ENCODE results near the gene LDLRAD1.

LDLRAD1 gene

GRCh38 chr1:54009406-54009805, 8.6 kb downstream of the LDLRAD1 start (continued):
- no peak for TF ChIP-seq ZNF362 (tag by site-specific recombination; IDR thresholded peaks at IDR 0.05)
- no peak for TF ChIP-seq GLI4 (tag by site-specific recombination; IDR thresholded peaks at IDR 0.05)
- no peak for TF ChIP-seq RBAK (tag by site-specific recombination; IDR thresholded peaks at IDR 0.05)
- no peak for TF ChIP-seq ZFP3 (tag by site-specific recombination; IDR thresholded peaks at IDR 0.05; ENCODE audit: low read depth)

- no peak for TF ChIP-seq ZNF19 (tag by site-specific recombination; IDR thresholded peaks at IDR 0.05; ENCODE audit: low read depth)
- no peak overlapping the region for H3K4me3 ChIP-seq (ENCODE audit: low read depth, low read length)
- ChIA-PET POLR2A (no interaction called here), CTCF (no interaction called here)
- no peaks in the 10 kb centered on the region for H3K36me3 ChIP-seq (ENCODE audit: control insufficient read depth in 2 of 2, insufficient read depth in 1 of 2, low read length in 2 of 2)
- no peaks in the 10 kb centered on the region for H3K9me3 ChIP-seq (ENCODE audit: control insufficient read depth, insufficient read depth, low read depth, low read length)
- no peak overlapping the region for H3K27ac ChIP-seq (ENCODE audit: extremely low read depth, low read depth, low read length)
- no peaks in the 10 kb centered on the region for H3K4me1 ChIP-seq (ENCODE audit: control insufficient read depth, insufficient read depth, low read length)
Measured at GRCh38 chr1:54008876-54009275, 9.1 kb downstream of the LDLRAD1 start.

GRCh38 chr1:54007613-54008012, 10.4 kb downstream of the LDLRAD1 start:
- no peaks in the 10 kb centered on the region for H3K9me3 ChIP-seq (ENCODE audit: control insufficient read depth, insufficient read depth, low read depth, low read length)
- H3K27ac ChIP-seq (ENCODE audit: extremely low read depth, low read depth, low read length): no peak overlapping the region
- ChIA-PET CTCF (no interaction called here), POLR2A (interaction anchor here (1.2 kb wide), 1 partner anchor 62 kb away, joined by 4 read pairs; the partner anchor contains the start of gene IFT25)
- H3K36me3 ChIP-seq (ENCODE audit: control insufficient read depth in 2 of 2, insufficient read depth in 1 of 2, low read length in 2 of 2): no peaks in the 10 kb centered on the region
- no peak for TF ChIP-seq ZNF394 (tag by site-specific recombination; IDR thresholded peaks at IDR 0.05; ENCODE audit: borderline replicate concordance)
- no peak for TF ChIP-seq ZNF341 (tag by site-specific recombination; IDR thresholded peaks at IDR 0.05; ENCODE audit: low read depth)
- TF ChIP-seq ZNF623 (tag by site-specific recombination; IDR thresholded peaks at IDR 0.05): no peak
- TF ChIP-seq ZNF324 (tag by site-specific recombination; IDR thresholded peaks at IDR 0.05): no peak
- no peak for TF ChIP-seq ELK4 (IDR thresholded peaks at IDR 0.05; ENCODE audit: borderline replicate concordance, low read depth, low read length)
- no peak for TF ChIP-seq ZNF768 (tag by site-specific recombination; IDR thresholded peaks at IDR 0.05)
- TF ChIP-seq REPIN1 (tag by site-specific recombination; IDR thresholded peaks at IDR 0.05; ENCODE audit: low read depth): no peak
- TF ChIP-seq ZNF426 (tag by site-specific recombination; IDR thresholded peaks at IDR 0.05): no peak
- TF ChIP-seq GLIS2 (tag by site-specific recombination; IDR thresholded peaks at IDR 0.05): no peak
- TF ChIP-seq SP7 (tag by site-specific recombination; IDR thresholded peaks at IDR 0.05): no peak
- TF ChIP-seq ZFP41 (tag by site-specific recombination; IDR thresholded peaks at IDR 0.05; ENCODE audit: borderline replicate concordance): no peak
- TF ChIP-seq ZNF660 (tag by site-specific recombination; IDR thresholded peaks at IDR 0.05): no peak
- no peak for TF ChIP-seq ZNF544 (tag by site-specific recombination; IDR thresholded peaks at IDR 0.05)
- no peak overlapping the region for H3K4me3 ChIP-seq (ENCODE audit: low read depth, low read length)
- no peaks in the 10 kb centered on the region for H3K4me1 ChIP-seq (ENCODE audit: control insufficient read depth, insufficient read depth, low read length)

GRCh38 chr1:54006508-54006907, 11.5 kb downstream of the LDLRAD1 start:
- Histone ChIP-seq H3K27ac (ENCODE audit: extremely low read depth, low read depth, low read length) (no peak overlapping the region), H3K4me3 (ENCODE audit: low read depth, low read length) (no peak overlapping the region), H3K36me3 (ENCODE audit: control insufficient read depth in 2 of 2, insufficient read depth in 1 of 2, low read length in 2 of 2) (no peaks in the 10 kb centered on the region), H3K9me3 (ENCODE audit: control insufficient read depth, insufficient read depth, low read depth, low read length) (no peaks in the 10 kb centered on the region), H3K4me1 (ENCODE audit: control insufficient read depth, insufficient read depth, low read length) (peaks cover under 1% of the 10 kb centered on the region; the same call in 1 of the 2 replicates)
- no peak for TF ChIP-seq ZNF48 (tag by site-specific recombination; IDR thresholded peaks at IDR 0.05)
- no peak for TF ChIP-seq ZBTB7A (tag by site-specific recombination; IDR thresholded peaks at IDR 0.05; ENCODE audit: low read depth)
- TF ChIP-seq SCRT1 (tag by site-specific recombination; IDR thresholded peaks at IDR 0.05; ENCODE audit: borderline replicate concordance): no peak
- no peak for TF ChIP-seq ZNF266 (tag by site-specific recombination; IDR thresholded peaks at IDR 0.05; ENCODE audit: low read depth)
- TF ChIP-seq ZNF548 (tag by site-specific recombination; IDR thresholded peaks at IDR 0.05): no peak
- no peak for TF ChIP-seq ZNF18 (tag by site-specific recombination; IDR thresholded peaks at IDR 0.05)
- no peak for TF ChIP-seq ZNF366 (tag by site-specific recombination; conservative IDR thresholded peaks at IDR 0.05)
- TF ChIP-seq ZNF2 (tag by site-specific recombination; IDR thresholded peaks at IDR 0.05): no peak
- no peak for TF ChIP-seq GLI2 (tag by site-specific recombination; IDR thresholded peaks at IDR 0.05; ENCODE audit: borderline replicate concordance, low read depth)
- POLR2A ChIA-PET: no interaction called here
- CTCF ChIA-PET: interaction anchor here (0.6 to 0.7 kb wide), 2 partner anchors 9 to 43 kb away, joined by 3 to 4 read pairs; no protein-coding TSS in a partner anchor

All from HEK293 (cell line).